Osteocyte (in vitro differentiated cells): ENCODE data around the gene XRN1. TPM values are rescaled to one million over a fixed set of nuclear protein-coding genes. Genes with fewer than 3 reads are reported as not detected.

ENCODE experiments used
- DNase-seq: peaks from one replicate; pipeline ENCODE4 v3.0.0; 2021; ENCODE audit warnings: mixed read lengths; ENCODE audit not compliant: unreplicated experiment; ENCODE audit errors: extremely low spot score
- H3K27ac Mint-ChIP-seq: one replicate; pipeline ENCODE4 v1.8.0; 2021; ENCODE audit warnings: mild to moderate bottlenecking, mixed read lengths; ENCODE audit not compliant: unreplicated experiment
- H3K27me3 Mint-ChIP-seq: one replicate; pipeline ENCODE4 v1.8.0; 2021; ENCODE audit warnings: mixed read lengths; ENCODE audit not compliant: unreplicated experiment
- H3K36me3 Mint-ChIP-seq: one replicate; pipeline ENCODE4 v1.8.0; 2021; ENCODE audit warnings: mixed read lengths; ENCODE audit not compliant: unreplicated experiment
- H3K4me1 Mint-ChIP-seq: one replicate; pipeline ENCODE4 v1.8.0; 2021; ENCODE audit warnings: mixed read lengths; ENCODE audit not compliant: unreplicated experiment
- H3K4me3 Mint-ChIP-seq: one replicate; pipeline ENCODE4 v1.8.0; 2021; ENCODE audit warnings: mild to moderate bottlenecking, moderate library complexity, mixed read lengths; ENCODE audit not compliant: unreplicated experiment
- H3K9me3 Mint-ChIP-seq: one replicate; pipeline ENCODE4 v1.8.0; 2021; ENCODE audit warnings: mixed read lengths; ENCODE audit not compliant: unreplicated experiment
- total RNA-seq: library from RNA; stranded (reverse); gene quantifications from 2 replicates; pipeline ENCODE4 v1.2.1, GENCODE V29; 2021
- TF ChIP-seq, protein P1 (sequence below): fragments of 200-600 bp; sonication (generic); IDR thresholded peaks from 2 replicates; pipeline ENCODE4 v1.5.0; 2021; ENCODE audit warnings: antibody characterized with exemption, mild to moderate bottlenecking, moderate library complexity

Gene XRN1
- total RNA-seq, 1 donor from 2014 or later: 47.3 TPM

DNA sequence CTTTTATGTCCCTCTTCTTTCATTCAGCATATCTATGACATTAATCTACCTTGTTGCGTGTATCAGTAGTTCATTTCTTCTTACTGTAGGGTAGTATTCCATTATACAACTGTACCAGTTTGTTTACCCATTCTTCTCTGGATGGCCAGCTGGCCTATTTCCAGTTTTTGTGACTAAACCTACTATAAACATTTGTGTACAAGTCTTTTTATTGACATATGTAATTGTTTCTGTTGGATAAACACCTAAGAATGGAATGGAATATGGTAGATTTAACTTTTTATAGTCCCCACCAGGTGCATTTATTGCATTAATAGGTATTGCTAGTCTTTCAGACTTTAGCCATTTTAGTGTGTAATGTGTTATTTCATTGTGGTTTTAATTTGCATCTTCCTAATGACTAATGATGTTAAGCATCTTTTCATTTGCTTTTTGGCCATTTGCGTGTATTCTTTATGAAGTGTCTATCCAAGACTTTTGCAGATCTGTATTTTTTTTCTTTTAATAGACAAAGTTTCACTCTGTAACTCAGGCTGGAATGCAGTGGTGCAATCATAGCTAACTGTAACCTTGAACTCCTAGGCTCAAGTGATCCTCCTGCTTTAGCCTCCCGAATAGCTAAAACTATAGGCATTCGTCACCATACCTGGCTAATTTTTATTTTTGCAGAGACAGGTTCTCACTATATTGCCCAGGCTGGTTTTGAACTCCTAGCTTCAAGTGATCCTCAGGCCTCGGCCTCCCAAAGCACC, 41.9 kb upstream of the XRN1 start:
- Mint-ChIP-seq H3K4me3 (no peak overlapping the region), H3K27ac (no peak overlapping the region), H3K9me3 (no peaks in the 10 kb centered on the region), H3K27me3 (no peaks in the 10 kb centered on the region), H3K36me3 (peaks cover 69% of the 10 kb centered on the region), H3K4me1 (no peaks in the 10 kb centered on the region)
- no peak for DNase-seq
- TF ChIP-seq, protein P1, sequence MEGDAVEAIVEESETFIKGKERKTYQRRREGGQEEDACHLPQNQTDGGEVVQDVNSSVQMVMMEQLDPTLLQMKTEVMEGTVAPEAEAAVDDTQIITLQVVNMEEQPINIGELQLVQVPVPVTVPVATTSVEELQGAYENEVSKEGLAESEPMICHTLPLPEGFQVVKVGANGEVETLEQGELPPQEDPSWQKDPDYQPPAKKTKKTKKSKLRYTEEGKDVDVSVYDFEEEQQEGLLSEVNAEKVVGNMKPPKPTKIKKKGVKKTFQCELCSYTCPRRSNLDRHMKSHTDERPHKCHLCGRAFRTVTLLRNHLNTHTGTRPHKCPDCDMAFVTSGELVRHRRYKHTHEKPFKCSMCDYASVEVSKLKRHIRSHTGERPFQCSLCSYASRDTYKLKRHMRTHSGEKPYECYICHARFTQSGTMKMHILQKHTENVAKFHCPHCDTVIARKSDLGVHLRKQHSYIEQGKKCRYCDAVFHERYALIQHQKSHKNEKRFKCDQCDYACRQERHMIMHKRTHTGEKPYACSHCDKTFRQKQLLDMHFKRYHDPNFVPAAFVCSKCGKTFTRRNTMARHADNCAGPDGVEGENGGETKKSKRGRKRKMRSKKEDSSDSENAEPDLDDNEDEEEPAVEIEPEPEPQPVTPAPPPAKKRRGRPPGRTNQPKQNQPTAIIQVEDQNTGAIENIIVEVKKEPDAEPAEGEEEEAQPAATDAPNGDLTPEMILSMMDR: no peak

DNA sequence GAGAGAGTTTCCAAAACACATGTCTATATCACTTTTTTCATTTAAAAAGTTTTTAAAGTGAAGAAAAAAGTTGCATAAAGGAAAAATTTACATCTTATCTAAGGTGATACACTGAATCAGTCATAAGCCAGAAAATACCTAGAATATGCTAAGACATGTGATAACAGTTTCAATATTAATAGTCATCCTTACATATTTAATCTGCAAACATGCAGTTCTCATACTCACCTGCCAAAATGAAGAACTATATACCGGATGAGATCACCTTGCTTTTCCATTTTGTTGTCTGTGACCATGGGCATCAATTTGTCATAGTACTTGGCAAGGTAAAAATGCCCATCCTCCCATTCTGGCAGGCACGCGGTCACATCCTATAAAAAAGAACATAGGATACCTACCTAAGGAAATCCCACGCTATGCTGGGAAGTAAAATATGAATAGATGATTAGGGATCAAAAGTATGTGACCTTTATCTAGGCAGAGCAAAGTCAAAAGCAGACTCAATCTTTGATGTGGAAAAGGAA, 37.1 kb upstream of the XRN1 start:
- Mint-ChIP-seq H3K27me3 (no peaks in the 10 kb centered on the region), H3K9me3 (no peaks in the 10 kb centered on the region), H3K4me3 (no peak overlapping the region), H3K36me3 (peaks cover 69% of the 10 kb centered on the region), H3K27ac (no peak overlapping the region), H3K4me1 (no peaks in the 10 kb centered on the region)
- no peak for DNase-seq
- TF ChIP-seq, protein P1: no peak

DNA sequence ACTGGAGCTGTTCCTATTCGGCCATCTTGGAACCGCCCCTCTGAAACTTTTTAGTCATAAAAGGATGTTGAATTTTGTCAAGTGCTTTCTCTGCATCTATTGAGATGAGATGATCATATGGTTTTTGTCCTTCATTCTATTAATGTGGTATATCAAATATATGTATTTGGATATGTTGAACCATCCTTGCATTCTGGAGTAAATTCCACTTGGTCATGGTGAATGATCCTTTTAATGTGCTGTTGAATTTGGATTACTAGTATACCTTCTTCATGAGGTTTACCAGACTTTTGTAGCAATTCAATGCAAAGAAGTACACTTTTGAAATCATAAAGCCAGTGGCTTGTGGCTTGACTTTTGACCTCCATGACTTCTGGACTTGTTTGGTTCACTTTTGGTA, 33.4 kb upstream of the XRN1 start:
- peaks cover 54% of the 10 kb centered on the region for H3K36me3 Mint-ChIP-seq
- no peaks in the 10 kb centered on the region for H3K4me1 Mint-ChIP-seq
- H3K27ac Mint-ChIP-seq: no peak overlapping the region
- no peak overlapping the region for H3K4me3 Mint-ChIP-seq
- no peak for DNase-seq
- no peaks in the 10 kb centered on the region for H3K27me3 Mint-ChIP-seq
- TF ChIP-seq, protein P1: no peak
- peaks cover 10% of the 10 kb centered on the region for H3K9me3 Mint-ChIP-seq

DNA sequence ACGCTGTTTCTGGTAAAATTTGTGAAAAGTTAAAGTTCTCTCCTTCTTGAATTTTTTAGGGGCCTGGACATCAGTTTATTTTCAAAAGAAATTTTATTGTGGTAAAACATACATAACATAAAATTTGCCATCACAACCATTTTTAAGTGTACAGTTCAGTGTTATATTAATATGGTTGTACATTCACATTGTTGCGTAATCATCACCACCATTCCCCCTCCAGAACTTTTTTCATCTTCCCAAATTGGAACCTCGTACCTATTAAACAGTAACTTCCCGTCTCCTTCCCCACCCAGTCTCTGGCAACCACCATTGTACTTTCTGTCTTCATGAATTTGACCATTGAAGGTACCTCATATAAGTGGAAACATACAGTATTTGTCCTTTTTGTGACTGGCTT, 23.0 kb upstream of the XRN1 start:
- TF ChIP-seq, protein P1: no peak
- DNase-seq: no peak
- Mint-ChIP-seq H3K4me1 (no peaks in the 10 kb centered on the region), H3K4me3 (no peak overlapping the region), H3K36me3 (peaks cover 20% of the 10 kb centered on the region), H3K9me3 (peaks cover 4% of the 10 kb centered on the region), H3K27ac (no peak overlapping the region), H3K27me3 (no peaks in the 10 kb centered on the region)

DNA sequence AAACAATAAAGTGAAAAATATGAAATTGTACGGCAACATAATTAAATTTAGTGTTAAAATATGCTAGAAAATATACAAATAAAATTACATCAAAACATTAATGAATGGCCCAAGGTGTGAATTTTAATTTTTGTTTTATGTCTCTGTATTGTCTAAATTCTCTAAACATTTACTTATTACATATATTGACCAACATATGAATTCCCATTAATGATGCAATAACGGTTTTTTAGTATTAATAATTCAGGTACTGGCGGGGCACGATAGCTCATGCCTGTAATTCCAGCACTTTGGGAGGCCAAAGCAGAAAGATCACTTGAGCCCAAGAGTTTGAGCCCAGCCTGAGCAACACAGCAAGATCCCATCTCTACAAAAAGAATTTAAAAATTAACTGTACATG, 20.6 kb upstream of the XRN1 start:
- no peak overlapping the region for H3K27ac Mint-ChIP-seq
- TF ChIP-seq, protein P1: no peak
- H3K36me3 Mint-ChIP-seq: peaks cover 18% of the 10 kb centered on the region
- no peaks in the 10 kb centered on the region for H3K9me3 Mint-ChIP-seq
- H3K4me1 Mint-ChIP-seq: no peaks in the 10 kb centered on the region
- no peak overlapping the region for H3K4me3 Mint-ChIP-seq
- DNase-seq: no peak
- no peaks in the 10 kb centered on the region for H3K27me3 Mint-ChIP-seq
